Glutamatergic neuron (in vitro differentiated cells): Measurements from ENCODE around the gene FBXL13. TPM values are rescaled to one million over a fixed set of nuclear protein-coding genes. Genes with fewer than 3 reads are reported as not detected.
"Not testable (repeated sequence)": the region's sequence is repeated elsewhere in the genome, so short reads cannot be mapped to it uniquely, and the experiment has no call there.

Source experiments
- DNase-seq: peaks from one replicate; pipeline ENCODE4 v3.0.0; 2022
- H3K27ac Mint-ChIP-seq: one replicate; pipeline ENCODE4 v1.8.0; 2020; ENCODE audit warnings: mild to moderate bottlenecking, mixed read lengths, inconsistent platforms; ENCODE audit not compliant: unreplicated experiment
- H3K27me3 Mint-ChIP-seq: one replicate; pipeline ENCODE4 v1.8.0; 2020; ENCODE audit warnings: mild to moderate bottlenecking, moderate library complexity, mixed read lengths, inconsistent platforms; ENCODE audit not compliant: unreplicated experiment
- H3K36me3 Mint-ChIP-seq: one replicate; pipeline ENCODE4 v1.8.0; 2020; ENCODE audit warnings: mild to moderate bottlenecking, mixed read lengths, inconsistent platforms; ENCODE audit not compliant: unreplicated experiment
- H3K4me1 Mint-ChIP-seq: one replicate; pipeline ENCODE4 v1.8.0; 2020; ENCODE audit warnings: mild to moderate bottlenecking, low read depth, mixed read lengths, inconsistent platforms; ENCODE audit not compliant: unreplicated experiment
- H3K4me3 Mint-ChIP-seq: one replicate; pipeline ENCODE4 v1.8.0; 2020; ENCODE audit warnings: mild to moderate bottlenecking, mixed read lengths, inconsistent platforms; ENCODE audit not compliant: unreplicated experiment
- H3K9me3 Mint-ChIP-seq: one replicate; pipeline ENCODE4 v1.8.0; 2020; ENCODE audit warnings: mild to moderate bottlenecking, moderate library complexity, mixed read lengths, inconsistent platforms; ENCODE audit not compliant: unreplicated experiment
- total RNA-seq: library from RNA; stranded (reverse); fragmentation: NEBNext Ultra II Directional; extraction: Animal tissue kit (Norgen Biotek cat#: 25700); gene quantifications from one replicate; pipeline ENCODE4 v1.2.1, GENCODE V29; 2021; ENCODE audit not compliant: unreplicated experiment
- TF ChIP-seq, protein P1 (sequence below): fragments of 200-600 bp; sonication (generic); IDR thresholded peaks from one replicate; pipeline ENCODE4 v1.5.0; 2021; ENCODE audit not compliant: partially characterized antibody, unreplicated experiment

Gene FBXL13
- total RNA-seq, 1 donor from 2014 or later: 1.1 TPM

DNA sequence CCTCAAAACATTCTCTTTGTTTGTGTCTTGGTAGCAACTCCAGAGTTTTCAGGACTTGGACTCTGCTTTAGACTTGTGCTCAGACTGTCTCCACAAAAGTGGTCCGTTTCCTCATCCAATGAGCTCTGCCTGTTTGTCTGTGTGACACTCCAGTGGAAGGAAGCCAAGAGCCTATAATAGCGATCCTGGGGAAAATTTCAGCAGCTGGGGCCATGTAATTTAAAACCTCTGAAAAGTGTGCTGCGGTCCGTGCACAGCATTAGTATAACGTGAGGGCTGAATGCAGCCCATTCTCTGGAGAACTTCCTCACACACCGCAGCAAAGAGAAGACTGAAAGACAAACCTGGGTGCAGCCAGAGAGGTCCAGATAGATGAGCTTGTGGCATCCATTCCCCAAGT is 161.9 kb downstream of the FBXL13 start, which contains the start of gene LRRC17:
TSS of gene LRRC17 (plus strand) at position 259 of the 400 bp plus-strand sequence. CDS start 20,914 bp downstream, outside the sequence.
- Mint-ChIP-seq H3K27ac (no peak within 1 kb of the TSS), H3K9me3 (peaks cover 2% of the 10 kb centered on the region), H3K4me3 (peak within 1 kb of the TSS; percentile 12), H3K27me3 (no peaks in the 10 kb centered on the region), H3K4me1 (peaks cover 8% of the 10 kb centered on the region), H3K36me3 (no peaks in the 10 kb centered on the region)
- TF ChIP-seq, protein P1, sequence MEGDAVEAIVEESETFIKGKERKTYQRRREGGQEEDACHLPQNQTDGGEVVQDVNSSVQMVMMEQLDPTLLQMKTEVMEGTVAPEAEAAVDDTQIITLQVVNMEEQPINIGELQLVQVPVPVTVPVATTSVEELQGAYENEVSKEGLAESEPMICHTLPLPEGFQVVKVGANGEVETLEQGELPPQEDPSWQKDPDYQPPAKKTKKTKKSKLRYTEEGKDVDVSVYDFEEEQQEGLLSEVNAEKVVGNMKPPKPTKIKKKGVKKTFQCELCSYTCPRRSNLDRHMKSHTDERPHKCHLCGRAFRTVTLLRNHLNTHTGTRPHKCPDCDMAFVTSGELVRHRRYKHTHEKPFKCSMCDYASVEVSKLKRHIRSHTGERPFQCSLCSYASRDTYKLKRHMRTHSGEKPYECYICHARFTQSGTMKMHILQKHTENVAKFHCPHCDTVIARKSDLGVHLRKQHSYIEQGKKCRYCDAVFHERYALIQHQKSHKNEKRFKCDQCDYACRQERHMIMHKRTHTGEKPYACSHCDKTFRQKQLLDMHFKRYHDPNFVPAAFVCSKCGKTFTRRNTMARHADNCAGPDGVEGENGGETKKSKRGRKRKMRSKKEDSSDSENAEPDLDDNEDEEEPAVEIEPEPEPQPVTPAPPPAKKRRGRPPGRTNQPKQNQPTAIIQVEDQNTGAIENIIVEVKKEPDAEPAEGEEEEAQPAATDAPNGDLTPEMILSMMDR: no peak
- no peak for DNase-seq

GRCh38 chr7:102908676-102909075 is 165.9 kb downstream of the FBXL13 start:
- TF ChIP-seq, protein P1: no peak
- peaks cover 8% of the 10 kb centered on the region for H3K4me1 Mint-ChIP-seq
- H3K9me3 Mint-ChIP-seq: peaks cover 4% of the 10 kb centered on the region
- no peaks in the 10 kb centered on the region for H3K27me3 Mint-ChIP-seq
- no peak for DNase-seq
- no peak overlapping the region for H3K4me3 Mint-ChIP-seq
- H3K27ac Mint-ChIP-seq: no peak overlapping the region
- H3K36me3 Mint-ChIP-seq: no peaks in the 10 kb centered on the region

GRCh38 chr7:102903576-102903975 is 171.0 kb downstream of the FBXL13 start:
- not testable (repeated sequence) for H3K4me3 Mint-ChIP-seq, H3K9me3 Mint-ChIP-seq, H3K27me3 Mint-ChIP-seq

DNA sequence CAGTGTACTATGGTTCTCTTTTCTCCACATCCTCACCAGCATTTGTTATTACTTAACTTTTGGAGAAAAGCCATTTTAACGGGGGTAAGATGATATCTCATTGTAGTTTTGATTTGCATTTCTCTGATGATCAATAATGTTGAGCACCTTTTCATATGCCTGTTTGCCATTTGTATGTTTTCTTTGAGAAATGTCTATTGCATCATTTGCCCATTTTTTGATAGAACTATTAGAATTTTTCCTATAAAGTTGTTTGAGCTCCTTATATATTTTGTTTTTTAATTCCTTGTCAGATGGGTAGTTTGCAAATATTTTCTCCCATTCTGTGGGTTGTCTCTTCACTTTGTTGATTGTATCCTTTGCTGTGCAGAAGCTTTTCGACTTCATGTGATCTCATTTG is 172.5 kb downstream of the FBXL13 start:
- not testable (repeated sequence) for H3K27me3 Mint-ChIP-seq, H3K4me3 Mint-ChIP-seq, DNase-seq, H3K36me3 Mint-ChIP-seq, H3K27ac Mint-ChIP-seq, H3K9me3 Mint-ChIP-seq, H3K4me1 Mint-ChIP-seq

More at GRCh38 chr7:102903576-102903975, 171.0 kb downstream of the FBXL13 start:
- H3K36me3 Mint-ChIP-seq, H3K4me1 Mint-ChIP-seq, DNase-seq, H3K27ac Mint-ChIP-seq: not testable (repeated sequence)

- Mint-ChIP-seq H3K4me3 (no peak overlapping the region), H3K9me3 (no peaks in the 10 kb centered on the region), H3K27me3 (peaks cover 3% of the 10 kb centered on the region), H3K4me1 (no peaks in the 10 kb centered on the region), H3K27ac (no peak overlapping the region), H3K36me3 (no peaks in the 10 kb centered on the region)
- TF ChIP-seq, protein P1: no peak
- no peak for DNase-seq
Observed at GRCh38 chr7:102898532-102898859, 176.1 kb downstream of the FBXL13 start.

- no peaks in the 10 kb centered on the region for H3K36me3 Mint-ChIP-seq
- TF ChIP-seq, protein P1: no peak
- no peak overlapping the region for H3K27ac Mint-ChIP-seq
- H3K27me3 Mint-ChIP-seq: peaks cover 3% of the 10 kb centered on the region
- no peak for DNase-seq
- H3K9me3 Mint-ChIP-seq: no peaks in the 10 kb centered on the region
- H3K4me3 Mint-ChIP-seq: no peak overlapping the region
- no peaks in the 10 kb centered on the region for H3K4me1 Mint-ChIP-seq
Observed at GRCh38 chr7:102897856-102898531, 176.6 kb downstream of the FBXL13 start.
